Endothelial cell of umbilical vein (primary cell): ENCODE measurements around the gene PDSS2. TPM values are rescaled to one million over a fixed set of nuclear protein-coding genes. Genes with fewer than 3 reads are reported as not detected.

Experiments
- BruUV-seq: library from RNA; stranded (reverse); fragments of 400-500 nt; replicated peaks from 2 replicates; lab custom pipeline; 2021; lab: Mats Ljungman, UMichigan
- CTCF ChIA-PET: fragments of 300-600, 350-600 bp; sonication (Branson Sonifier 250); formaldehyde crosslinking; loops from one replicate; lab custom pipeline; 2021; ENCODE audit warnings: antibody characterized with exemption, inconsistent platforms; lab: Charles Lee
- POLR2A ChIA-PET: fragments of 300-600, 350-600 bp; sonication (Branson Sonifier 250); formaldehyde crosslinking; loops from one replicate; lab custom pipeline; 2021; ENCODE audit warnings: antibody characterized with exemption, inconsistent platforms; lab: Charles Lee
- DNase-seq: peaks from one replicate; pipeline ENCODE4 v3.0.0-alpha.2; 2011; ENCODE audit warnings: low read depth, low spot score
- FAIRE-seq: peaks from 2 replicates; lab custom pipeline; 2011; peaks lifted over from hg19 to GRCh38; lab: Jason Lieb, UNC
- H2AFZ ChIP-seq: 2 replicates; pipeline ENCODE4 v1.6.0; 2012; ENCODE audit warnings: low read depth, low read length, control low read depth, inconsistent platforms
- H3K27ac ChIP-seq: 2 replicates; pipeline ENCODE4 v1.5.1; 2011; ENCODE audit warnings: low read depth, mild to moderate bottlenecking, control low read depth, low read length, moderate library complexity; ENCODE audit not compliant: insufficient read depth
- H3K27me3 ChIP-seq, 2 experiments: 2 replicates each; pipeline versions ENCODE4 v1.6.0 to v1.6.1; 2011; ENCODE audit warnings: low read length in 2 of 2, mixed read lengths in 1 of 2; ENCODE audit not compliant: control insufficient read depth in 2 of 2, insufficient read depth in 2 of 2
- H3K36me3 ChIP-seq, 2 experiments: 2 replicates in 1 of 2; 3 replicates in 1 of 2; pipeline ENCODE4 v1.5.1; 2011; ENCODE audit warnings: low read length in 2 of 2, mild to moderate bottlenecking in 1 of 2, moderate library complexity in 1 of 2; ENCODE audit not compliant: control insufficient read depth in 2 of 2, insufficient read depth in 2 of 2; ENCODE audit errors: extremely low read depth in 1 of 2
- H3K4me1 ChIP-seq: 3 replicates; pipeline ENCODE4 v1.5.1; 2011; ENCODE audit warnings: mild to moderate bottlenecking, low read length; ENCODE audit not compliant: control insufficient read depth, insufficient read depth; ENCODE audit errors: extremely low read depth
- H3K4me2 ChIP-seq: 2 replicates; pipeline ENCODE4 v1.6.1; 2011; ENCODE audit warnings: low read length, control low read depth, mixed read lengths; ENCODE audit not compliant: insufficient read depth
- H3K4me3 ChIP-seq, 3 experiments: fragments of 200-600 bp in 1 of 3; sonication (generic), shearing (Covaris generic) in 1 of 3; replicated peaks in 1 of 3; 2 replicates each; pipeline ENCODE4 v1.5.1; 2011 to 2016; ENCODE audit warnings: control low read depth in 3 of 3, low read length in 3 of 3, mild to moderate bottlenecking in 2 of 3, inconsistent platforms in 1 of 3, low read depth in 1 of 3, moderate library complexity in 1 of 3; ENCODE audit not compliant: insufficient read depth in 1 of 3
- H3K79me2 ChIP-seq: 2 replicates; pipeline ENCODE4 v1.6.0; 2012; ENCODE audit warnings: low read length, inconsistent platforms; ENCODE audit not compliant: control insufficient read depth, insufficient read depth
- H3K9ac ChIP-seq: replicated peaks from 2 replicates; pipeline ENCODE3; 2011; ENCODE audit warnings: low read length, control low read depth; ENCODE audit not compliant: insufficient read depth; ENCODE audit errors: extremely low read depth
- H3K9me1 ChIP-seq: replicated peaks from 3 replicates; pipeline ENCODE4 v1.6.0; 2011; ENCODE audit warnings: mild to moderate bottlenecking, low read length; ENCODE audit not compliant: control insufficient read depth, insufficient read depth; ENCODE audit errors: extremely low read depth
- H3K9me3 ChIP-seq: replicated peaks from 2 replicates; pipeline ENCODE4 v1.5.1; 2012; ENCODE audit warnings: low read length, inconsistent platforms; ENCODE audit not compliant: control insufficient read depth, insufficient read depth
- H4K20me1 ChIP-seq: replicated peaks from 2 replicates; pipeline ENCODE3; 2011; ENCODE audit warnings: mild to moderate bottlenecking, low read length; ENCODE audit not compliant: control insufficient read depth, insufficient read depth; ENCODE audit errors: extremely low read depth
- EZH2 ChIP-seq: IDR thresholded peaks from 2 replicates; pipeline ENCODE4 v1.6.1; 2012; ENCODE audit warnings: borderline replicate concordance, low read depth, mild to moderate bottlenecking, moderate library complexity, low read length, inconsistent platforms; ENCODE audit not compliant: severe bottlenecking
- FOS ChIP-seq: IDR thresholded peaks from 2 replicates; pipeline ENCODE4 v1.6.1; 2011; ENCODE audit warnings: mild to moderate bottlenecking, low read length, moderate library complexity, borderline replicate concordance; ENCODE audit not compliant: insufficient read depth
- GATA2 ChIP-seq: IDR thresholded peaks from 2 replicates; pipeline ENCODE4 v1.7.0; 2011; ENCODE audit warnings: low read depth, mild to moderate bottlenecking, moderate library complexity, mixed read lengths, low read length; ENCODE audit not compliant: insufficient read length, insufficient read depth
- JUN ChIP-seq: IDR thresholded peaks from 2 replicates; pipeline ENCODE4 v1.6.1; 2011; ENCODE audit warnings: borderline replicate concordance, low read depth; ENCODE audit not compliant: insufficient read length, insufficient read depth
- MYC ChIP-seq: IDR thresholded peaks from one replicate; pipeline ENCODE4 v1.6.1; 2011; ENCODE audit warnings: mild to moderate bottlenecking, low read depth, low read length
- POLR2A ChIP-seq: IDR thresholded peaks from 2 replicates; pipeline ENCODE4 v1.6.1; 2012; ENCODE audit warnings: low read depth, mild to moderate bottlenecking, control low read depth, low read length
- POLR2AphosphoS5 ChIP-seq: IDR thresholded peaks from 2 replicates; pipeline ENCODE4 v1.6.1; 2012; ENCODE audit warnings: low read depth, mild to moderate bottlenecking, control low read depth, low read length, moderate library complexity; ENCODE audit not compliant: insufficient read depth
- dilution Hi-C: fragments of 300-500 bp; cut with MboI; formaldehyde crosslinking; loops from one replicate; pipeline ENCODE4 v1.15.0; 2019; ENCODE audit warnings: low sequenced_read_pairs; ENCODE audit not compliant: extremely low pct_ligation_motif_present
- intact Hi-C: fragments of 100-400 bp; cut with micrococcal nuclease; formaldehyde crosslinking; loops from one replicate; pipeline ENCODE4 v1.10.0; 2022
- polyA plus RNA-seq, 4 experiments: library from polyadenylated mRNA; depleted of rRNA in 3 of 4; stranded (reverse) in 3 of 4; unstranded in 1 of 4; fragments of >200 nt; gene quantifications; 2 replicates each; pipeline versions ENCODE4 v1.2.1 to v1.2.3, GENCODE V29; 2011 to 2012; ENCODE audit warnings: missing spikeins in 1 of 4
- total RNA-seq: library from RNA; stranded (reverse); gene quantifications from 2 replicates; pipeline ENCODE4 v1.2.3, GENCODE V29; 2021
- TF ChIP-seq, protein P1 (sequence below): IDR thresholded peaks from 2 replicates; pipeline ENCODE4 v1.6.1; 2011; ENCODE audit not compliant: insufficient read depth, insufficient read length
- TF ChIP-seq, protein P2 (sequence below), 2 donors: IDR thresholded peaks; 1 replicate in 1 of 2; 2 replicates in 1 of 2; pipeline ENCODE4 v1.5.1; 2011; ENCODE audit warnings: low read length in 2 of 2, mild to moderate bottlenecking in 2 of 2, moderate library complexity in 2 of 2, control low read depth in 1 of 2, inconsistent platforms in 1 of 2, low read depth in 1 of 2; ENCODE audit not compliant: insufficient read depth in 1 of 2; ENCODE audit errors: extremely low read depth in 1 of 2

The PDSS2 gene
- total and polyA plus RNA-seq, 2 donors (not counting 3 experiments of a cell fraction or from before 2014, with no cell fraction given), result 7.6 to 9.3 TPM

DNA sequence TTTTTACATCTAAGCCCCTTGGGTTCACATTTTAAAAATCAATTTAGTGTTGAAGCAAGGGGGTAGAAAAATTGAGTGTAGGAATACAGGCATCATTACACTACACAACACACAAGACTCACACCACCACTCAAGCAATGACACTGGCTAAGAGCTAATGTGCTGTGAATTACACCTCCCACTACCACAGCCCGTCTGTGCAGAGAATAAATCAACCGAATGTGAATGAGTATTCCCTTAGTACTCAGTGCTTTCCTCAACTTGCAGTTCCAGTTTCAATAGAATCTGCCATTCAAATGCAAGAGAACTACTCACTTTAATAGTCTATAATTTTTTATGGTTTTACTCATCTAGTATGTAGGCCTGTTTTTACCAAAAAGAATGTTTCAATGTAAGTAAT is 114.4 kb downstream of the PDSS2 start:
- Histone ChIP-seq H4K20me1 (no peaks in the 10 kb centered on the region), H3K27ac (no peak overlapping the region), H3K9me3 (no peaks in the 10 kb centered on the region), H3K79me2 (no peaks in the 10 kb centered on the region), H3K9ac (no peak overlapping the region), H3K4me3 (no peak overlapping the region), H3K27me3 (no peaks in the 10 kb centered on the region), H3K4me2 (no peak overlapping the region), H3K9me1 (no peaks in the 10 kb centered on the region), H3K36me3 (no peaks in the 10 kb centered on the region), H3K4me1 (peaks cover 3% of the 10 kb centered on the region), H2AFZ (no peak overlapping the region)
- FAIRE-seq (no peak), DNase-seq (no peak)
- TF ChIP-seq, protein P1, sequence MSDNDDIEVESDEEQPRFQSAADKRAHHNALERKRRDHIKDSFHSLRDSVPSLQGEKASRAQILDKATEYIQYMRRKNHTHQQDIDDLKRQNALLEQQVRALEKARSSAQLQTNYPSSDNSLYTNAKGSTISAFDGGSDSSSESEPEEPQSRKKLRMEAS, result no peak
- TF ChIP-seq JUN, result no peak
- no peak for TF ChIP-seq EZH2
- TF ChIP-seq POLR2A, result no peak
- TF ChIP-seq POLR2AphosphoS5, result no peak
- TF ChIP-seq GATA2, result no peak
- TF ChIP-seq FOS, result no peak
- no peak for TF ChIP-seq MYC
- TF ChIP-seq, protein P2, sequence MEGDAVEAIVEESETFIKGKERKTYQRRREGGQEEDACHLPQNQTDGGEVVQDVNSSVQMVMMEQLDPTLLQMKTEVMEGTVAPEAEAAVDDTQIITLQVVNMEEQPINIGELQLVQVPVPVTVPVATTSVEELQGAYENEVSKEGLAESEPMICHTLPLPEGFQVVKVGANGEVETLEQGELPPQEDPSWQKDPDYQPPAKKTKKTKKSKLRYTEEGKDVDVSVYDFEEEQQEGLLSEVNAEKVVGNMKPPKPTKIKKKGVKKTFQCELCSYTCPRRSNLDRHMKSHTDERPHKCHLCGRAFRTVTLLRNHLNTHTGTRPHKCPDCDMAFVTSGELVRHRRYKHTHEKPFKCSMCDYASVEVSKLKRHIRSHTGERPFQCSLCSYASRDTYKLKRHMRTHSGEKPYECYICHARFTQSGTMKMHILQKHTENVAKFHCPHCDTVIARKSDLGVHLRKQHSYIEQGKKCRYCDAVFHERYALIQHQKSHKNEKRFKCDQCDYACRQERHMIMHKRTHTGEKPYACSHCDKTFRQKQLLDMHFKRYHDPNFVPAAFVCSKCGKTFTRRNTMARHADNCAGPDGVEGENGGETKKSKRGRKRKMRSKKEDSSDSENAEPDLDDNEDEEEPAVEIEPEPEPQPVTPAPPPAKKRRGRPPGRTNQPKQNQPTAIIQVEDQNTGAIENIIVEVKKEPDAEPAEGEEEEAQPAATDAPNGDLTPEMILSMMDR (IDR thresholded peaks at IDR 0.05; ENCODE audit: extremely low read depth in 1 of 2, insufficient read depth in 1 of 2, low read depth in 1 of 2, low read length in 2 of 2), result no peak
- BruUV-seq, result no TSS peak
- ChIA-PET POLR2A (no interaction called here), CTCF (no interaction called here)
- intact Hi-C loops, result no loop called here
- dilution Hi-C loops, result no loop called here
